Mesendoderm (in vitro differentiated cells): ENCODE results near the gene HDAC10.

Experiments used
- DNase-seq: peaks from one replicate; pipeline ENCODE4 v3.0.0; 2013
- H2AK5ac ChIP-seq: 2 replicates; pipeline ENCODE4 v1.6.1; 2013; ENCODE audit warnings: low read length, inconsistent platforms
- H2BK120ac ChIP-seq: 2 replicates; pipeline ENCODE4 v1.6.1; 2013; ENCODE audit warnings: low read depth, mild to moderate bottlenecking, low read length, moderate library complexity, mixed read lengths
- H2BK15ac ChIP-seq: replicated peaks from 2 replicates; pipeline ENCODE4 v1.6.1; 2013; ENCODE audit warnings: low read depth, mild to moderate bottlenecking, moderate library complexity
- H2BK5ac ChIP-seq: 2 replicates; pipeline ENCODE4 v1.6.1; 2013; ENCODE audit warnings: low read length, inconsistent platforms
- H3K18ac ChIP-seq: 2 replicates; pipeline ENCODE4 v1.6.1; 2013; ENCODE audit warnings: mild to moderate bottlenecking, low read length, mixed read lengths
- H3K23ac ChIP-seq: one replicate; pipeline ENCODE4 v1.6.1; 2013; ENCODE audit warnings: low read length
- H3K27ac ChIP-seq: 2 replicates; pipeline ENCODE4 v1.5.1; 2013; ENCODE audit warnings: low read depth, mild to moderate bottlenecking, inconsistent platforms, low read length, moderate library complexity
- H3K27me3 ChIP-seq: 2 replicates; pipeline ENCODE4 v1.6.1; 2013; ENCODE audit warnings: low read length, control low read depth, mild to moderate bottlenecking, inconsistent platforms; ENCODE audit not compliant: insufficient read depth, poor library complexity
- H3K36me3 ChIP-seq: 2 replicates; pipeline ENCODE4 v1.6.1; 2013; ENCODE audit warnings: low read length, inconsistent platforms; ENCODE audit not compliant: control insufficient read depth, insufficient read depth
- H3K4ac ChIP-seq: one replicate; pipeline ENCODE4 v1.6.1; 2013; ENCODE audit warnings: low read depth, mild to moderate bottlenecking, low read length, moderate library complexity
- H3K4me1 ChIP-seq: 2 replicates; pipeline ENCODE4 v1.6.1; 2013; ENCODE audit warnings: low read depth, low read length, inconsistent platforms; ENCODE audit not compliant: control insufficient read depth
- H3K4me2 ChIP-seq: 2 replicates; pipeline ENCODE4 v1.6.1; 2013; ENCODE audit warnings: low read length
- H3K4me3 ChIP-seq: 2 replicates; pipeline ENCODE4 v1.5.1; 2013; ENCODE audit warnings: mild to moderate bottlenecking, low read length
- H3K56ac ChIP-seq: one replicate; pipeline ENCODE4 v1.6.1; 2013; ENCODE audit warnings: low read length
- H3K79me1 ChIP-seq: 2 replicates; pipeline ENCODE4 v1.6.1; 2013; ENCODE audit warnings: low read length, inconsistent platforms
- H3K79me2 ChIP-seq: 2 replicates; pipeline ENCODE4 v1.6.1; 2013; ENCODE audit warnings: mild to moderate bottlenecking, low read length; ENCODE audit not compliant: control insufficient read depth, insufficient read depth
- H3K9ac ChIP-seq: 2 replicates; pipeline ENCODE4 v1.6.1; 2013; ENCODE audit warnings: low read length, inconsistent platforms
- H4K5ac ChIP-seq: one replicate; pipeline ENCODE4 v1.6.1; 2013; ENCODE audit warnings: low read length
- H4K8ac ChIP-seq: one replicate; pipeline ENCODE4 v1.6.1; 2013; ENCODE audit warnings: low read depth, mild to moderate bottlenecking, control low read depth, low read length, moderate library complexity
- WGBS: extraction: QIAGEN DNeasy Blood & Tissue Kit; methylation state at CpG from one replicate; pipeline ENCODE4 v1.1.7; 2013; ENCODE audit warnings: low lambda C conversion rate, missing lambda C conversion rate; ENCODE audit not compliant: insufficient coverage; ENCODE audit errors: extremely low coverage; 5-methylcytosine and 5-hydroxymethylcytosine counted together

Gene HDAC10

GRCh38 chr22:50197856-50198623 is 53.0 kb downstream of the HDAC10 start:
- Histone ChIP-seq H2BK15ac (no peak overlapping the region), H3K27ac (no peak overlapping the region), H3K23ac (no peak overlapping the region), H2BK120ac (no peak overlapping the region), H3K18ac (no peak overlapping the region), H3K27me3 (no peaks in the 10 kb centered on the region), H2AK5ac (no peak overlapping the region), H3K4ac (no peak overlapping the region), H4K8ac (no peak overlapping the region), H3K4me3 (no peak overlapping the region), H3K36me3 (peaks cover 9% of the 10 kb centered on the region), H3K56ac (no peak overlapping the region), H2BK5ac (no peak overlapping the region), H3K79me2 (peaks cover 7% of the 10 kb centered on the region), H3K4me2 (no peak overlapping the region), H3K9ac (no peak overlapping the region), H3K4me1 (peaks cover 3% of the 10 kb centered on the region), H3K79me1 (peaks cover 8% of the 10 kb centered on the region), H4K5ac (no peak overlapping the region)
- no CpG with 5 or more reads among the region's 61 CpGs for WGBS
- no peak for DNase-seq

- H3K4me1 ChIP-seq, result peaks cover 3% of the 10 kb centered on the region
- peaks cover 6% of the 10 kb centered on the region for H3K79me2 ChIP-seq
- H2BK5ac ChIP-seq, result no peak overlapping the region
- no peak overlapping the region for H3K23ac ChIP-seq
- H2BK15ac ChIP-seq, result no peak overlapping the region
- WGBS, result no CpG with 5 or more reads among the region's 23 CpGs
- no peak overlapping the region for H3K27ac ChIP-seq
- no peak overlapping the region for H2AK5ac ChIP-seq
- H4K8ac ChIP-seq, result no peak overlapping the region
- H3K9ac ChIP-seq, result no peak overlapping the region
- H3K27me3 ChIP-seq, result no peaks in the 10 kb centered on the region
- H3K18ac ChIP-seq, result no peak overlapping the region
- H4K5ac ChIP-seq, result no peak overlapping the region
- H3K4me3 ChIP-seq, result no peak overlapping the region
- peaks cover 9% of the 10 kb centered on the region for H3K36me3 ChIP-seq
- peaks cover 6% of the 10 kb centered on the region for H3K79me1 ChIP-seq
- H3K4me2 ChIP-seq, result no peak overlapping the region
- no peak overlapping the region for H2BK120ac ChIP-seq
- no peak overlapping the region for H3K56ac ChIP-seq
- no peak for DNase-seq
- no peak overlapping the region for H3K4ac ChIP-seq
Measured at GRCh38 chr22:50197000-50197800, 53.9 kb downstream of the HDAC10 start.

- no peak overlapping the region for H4K5ac ChIP-seq
- no peak overlapping the region for H3K9ac ChIP-seq
- no peak overlapping the region for H3K4ac ChIP-seq
- H3K23ac ChIP-seq, result no peak overlapping the region
- H3K56ac ChIP-seq, result no peak overlapping the region
- H3K79me2 ChIP-seq, result peaks cover 6% of the 10 kb centered on the region
- H3K18ac ChIP-seq, result no peak overlapping the region
- no peak overlapping the region for H3K4me2 ChIP-seq
- H3K79me1 ChIP-seq, result peaks cover 5% of the 10 kb centered on the region
- no peak overlapping the region for H2BK120ac ChIP-seq
- no peaks in the 10 kb centered on the region for H3K27me3 ChIP-seq
- H3K36me3 ChIP-seq, result peaks cover 9% of the 10 kb centered on the region
- no CpG with 5 or more reads among the region's 18 CpGs for WGBS
- H3K4me3 ChIP-seq, result no peak overlapping the region
- no peak overlapping the region for H2AK5ac ChIP-seq
- no peak overlapping the region for H2BK15ac ChIP-seq
- no peak for DNase-seq
- H3K27ac ChIP-seq, result no peak overlapping the region
- no peak overlapping the region for H2BK5ac ChIP-seq
- no peak overlapping the region for H4K8ac ChIP-seq
- H3K4me1 ChIP-seq, result no peaks in the 10 kb centered on the region
Measured at GRCh38 chr22:50196256-50196655, 54.8 kb downstream of the HDAC10 start.
